ENCODE results near the gene RER1. TPM values are rescaled to one million over a fixed set of nuclear protein-coding genes. Genes with fewer than 3 reads are reported as not detected.

Gene RER1
- total RNA-seq, 2 donors from 2014 or later, result 102 to 135 TPM

DNA sequence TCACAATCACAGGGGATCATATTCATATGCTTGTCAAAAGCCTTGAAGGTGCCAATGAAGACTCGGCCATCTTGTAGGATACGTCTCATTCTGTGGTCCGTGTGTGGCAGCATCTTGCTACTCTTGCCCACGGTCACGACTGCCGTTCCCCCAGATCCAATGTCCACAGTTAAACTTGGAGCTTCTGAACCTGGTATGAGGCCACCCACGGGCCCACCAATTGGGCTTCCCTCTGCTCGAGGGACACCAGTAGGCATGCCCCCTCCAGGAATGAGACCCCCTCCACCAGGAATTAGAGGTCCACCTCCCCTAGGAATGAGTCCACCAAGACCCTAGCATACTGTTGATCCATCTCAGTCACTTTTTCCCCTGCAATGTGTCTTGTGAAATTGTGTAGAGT lies 39.9 kb upstream of the RER1 start:
- ATAC-seq (no peak), DNase-seq (ENCODE audit: low spot score in 2 of 2) (no peak)
- Mint-ChIP-seq H3K27ac (peak overlapping the region in 1 of 2 donors; percentile 57), H3K9me3 (no peaks in the 10 kb centered on the region), H3K36me3 (no peaks in the 10 kb centered on the region)

GRCh38 chr1:2352341-2352896 lies 39.2 kb upstream of the RER1 start:
- H3K36me3 Mint-ChIP-seq, result no peaks in the 10 kb centered on the region
- H3K27ac Mint-ChIP-seq, result no peak overlapping the region
- ATAC-seq (no peak), DNase-seq (ENCODE audit: low spot score in 2 of 2) (no peak)
- H3K9me3 Mint-ChIP-seq, result no peaks in the 10 kb centered on the region

DNA sequence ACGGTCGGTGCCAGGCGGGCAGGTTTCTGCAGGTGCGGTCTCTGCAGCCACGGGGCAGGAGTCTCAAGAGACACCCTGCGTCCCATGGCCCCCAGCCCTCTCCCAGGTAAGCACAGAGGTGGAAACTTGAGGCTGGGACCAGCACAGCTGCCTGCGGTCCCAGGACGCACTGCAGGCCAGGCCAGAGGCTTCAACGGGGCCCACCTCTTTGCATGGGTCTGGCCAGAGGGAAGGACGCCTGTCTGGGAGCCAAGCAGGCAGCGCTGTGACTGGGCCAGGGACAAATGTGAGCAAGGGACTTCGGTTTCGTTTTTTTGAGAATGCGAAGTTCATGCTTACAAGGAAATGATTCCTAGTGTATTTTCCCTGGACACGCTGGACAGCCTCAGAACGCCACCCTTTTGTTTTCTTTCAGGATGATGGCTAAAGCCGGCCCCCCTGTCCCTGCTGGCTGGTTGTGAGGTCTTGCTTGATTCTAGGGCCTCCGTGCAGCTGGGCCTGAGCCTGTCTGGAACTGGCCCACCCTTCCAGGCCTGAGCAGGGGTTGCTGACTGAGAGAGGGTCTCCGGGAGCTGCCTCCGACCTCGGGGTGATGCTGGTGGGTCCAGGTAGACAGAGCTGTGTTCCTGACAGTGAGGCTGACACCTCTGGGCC lies 38.6 kb upstream of the RER1 start:
- ATAC-seq, result no peak
- DNase-seq (ENCODE audit: low spot score in 2 of 2), result no peak
- Mint-ChIP-seq H3K36me3 (no peaks in the 10 kb centered on the region), H3K9me3 (no peaks in the 10 kb centered on the region), H3K27ac (no peak overlapping the region)

GRCh38 chr1:2353551-2354438 lies 37.8 kb upstream of the RER1 start:
- Mint-ChIP-seq H3K27ac (no peak overlapping the region), H3K9me3 (no peaks in the 10 kb centered on the region), H3K36me3 (no peaks in the 10 kb centered on the region)
- DNase-seq (ENCODE audit: low spot score in 2 of 2) (no peak), ATAC-seq (no peak)

- no peak for DNase-seq (ENCODE audit: low spot score in 2 of 2)
- no peaks in the 10 kb centered on the region for H3K36me3 Mint-ChIP-seq
- ATAC-seq, result no peak
- no peak overlapping the region for H3K27ac Mint-ChIP-seq
- H3K9me3 Mint-ChIP-seq, result no peaks in the 10 kb centered on the region
Observed at GRCh38 chr1:2354511-2355372, 36.9 kb upstream of the RER1 start.

GRCh38 chr1:2355373-2356261 lies 36.0 kb upstream of the RER1 start:
- no peak overlapping the region for H3K27ac Mint-ChIP-seq
- no peaks in the 10 kb centered on the region for H3K9me3 Mint-ChIP-seq
- ATAC-seq (no peak), DNase-seq (ENCODE audit: low spot score in 2 of 2) (no peak)
- H3K36me3 Mint-ChIP-seq, result no peaks in the 10 kb centered on the region

DNA sequence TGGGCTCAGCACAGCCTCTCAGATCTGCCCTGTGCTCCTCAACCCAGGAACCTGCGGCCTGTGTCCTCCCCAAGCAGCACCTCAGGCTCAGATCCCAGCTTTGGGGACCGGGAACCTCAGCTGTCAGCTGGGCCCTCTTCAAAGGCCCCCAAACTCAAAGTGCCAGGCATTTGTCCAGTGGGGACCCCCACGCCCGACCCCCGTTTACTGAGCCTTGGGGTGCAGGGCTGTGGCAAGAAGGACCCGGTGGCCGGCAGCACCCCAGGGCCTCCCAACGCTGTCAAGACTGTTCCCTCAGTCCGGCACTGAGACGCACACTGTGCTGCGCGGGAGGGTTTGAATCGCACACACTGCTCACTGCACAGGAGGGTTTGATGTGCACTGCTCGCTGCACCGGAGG lies 35.2 kb upstream of the RER1 start:
- no peaks in the 10 kb centered on the region for H3K36me3 Mint-ChIP-seq
- H3K9me3 Mint-ChIP-seq, result no peaks in the 10 kb centered on the region
- DNase-seq (ENCODE audit: low spot score in 2 of 2) (no peak), ATAC-seq (no peak)
- H3K27ac Mint-ChIP-seq, result no peak overlapping the region

DNA sequence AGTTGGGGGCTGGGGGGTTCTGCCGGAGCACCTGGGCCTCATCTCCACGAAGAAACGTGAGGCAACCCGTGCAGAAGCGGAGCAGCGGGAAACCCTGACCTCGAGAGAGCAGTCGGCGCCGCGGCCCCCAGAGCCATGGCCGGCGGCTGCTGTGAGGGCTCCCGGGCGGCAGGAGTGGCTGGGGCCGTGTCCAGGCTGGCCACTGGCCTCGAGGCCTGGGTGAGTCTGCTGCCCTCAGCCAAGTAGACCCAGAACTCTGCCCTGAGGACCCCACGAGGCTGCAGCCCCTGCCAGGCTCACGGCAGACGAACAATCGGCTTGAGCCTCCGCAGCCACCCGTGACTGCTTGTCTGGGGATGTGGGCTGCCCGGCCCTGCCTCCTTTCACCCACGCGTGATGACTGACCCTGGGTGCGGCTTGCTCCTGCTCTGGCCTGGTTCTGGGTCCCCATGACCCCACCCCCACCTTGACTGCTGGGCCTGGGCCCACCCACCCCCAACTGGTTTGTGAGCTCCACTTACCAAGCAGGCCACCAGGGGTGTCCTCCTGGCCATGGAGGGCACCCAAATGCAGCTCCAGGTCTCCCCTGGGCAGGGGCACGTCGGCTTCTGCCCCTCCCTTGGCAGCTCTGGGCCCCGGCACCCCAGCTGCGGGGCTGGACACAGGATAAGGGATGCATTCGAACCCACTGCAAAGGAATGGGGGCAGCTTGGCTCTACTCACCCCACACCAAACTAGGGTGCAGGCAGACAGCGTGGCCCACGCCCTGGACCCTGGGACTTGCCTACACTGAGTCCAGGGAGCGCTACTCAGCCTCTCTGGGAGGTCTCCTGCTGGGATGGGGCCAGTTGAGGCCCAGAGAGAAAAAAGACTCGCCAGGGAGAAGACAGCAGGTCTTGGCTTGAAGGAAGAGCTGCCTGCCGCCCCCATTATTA lies 34.5 kb upstream of the RER1 start:
- no peak for DNase-seq (ENCODE audit: low spot score in 2 of 2)
- ATAC-seq, result no peak
- no peak overlapping the region for H3K27ac Mint-ChIP-seq
- H3K9me3 Mint-ChIP-seq, result peaks cover 1 to 2% of the 10 kb centered on the region in 2 donors
- H3K36me3 Mint-ChIP-seq, result no peaks in the 10 kb centered on the region

DNA sequence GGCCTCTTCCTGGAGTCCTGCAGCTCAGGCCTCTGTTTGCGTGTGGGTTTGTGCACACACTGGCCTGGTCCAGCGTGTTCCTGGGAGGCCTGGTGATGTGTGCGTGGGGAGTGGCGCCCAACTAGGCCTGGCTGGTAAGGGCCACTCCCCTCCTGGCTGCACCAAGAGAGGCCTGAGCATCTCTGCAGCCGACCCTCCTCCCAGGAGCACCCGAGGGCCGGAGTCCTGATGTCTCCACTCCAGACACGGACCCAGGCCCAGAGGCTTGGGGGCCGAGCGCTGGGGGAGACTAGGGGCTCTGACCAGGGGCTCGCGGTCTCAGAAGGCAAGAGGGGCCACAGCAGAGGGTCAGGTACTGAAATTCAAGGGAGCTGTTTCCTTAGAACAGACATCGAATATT lies 33.6 kb upstream of the RER1 start:
- H3K9me3 Mint-ChIP-seq, result peaks cover 3 to 10% of the 10 kb centered on the region in 2 donors

DNA sequence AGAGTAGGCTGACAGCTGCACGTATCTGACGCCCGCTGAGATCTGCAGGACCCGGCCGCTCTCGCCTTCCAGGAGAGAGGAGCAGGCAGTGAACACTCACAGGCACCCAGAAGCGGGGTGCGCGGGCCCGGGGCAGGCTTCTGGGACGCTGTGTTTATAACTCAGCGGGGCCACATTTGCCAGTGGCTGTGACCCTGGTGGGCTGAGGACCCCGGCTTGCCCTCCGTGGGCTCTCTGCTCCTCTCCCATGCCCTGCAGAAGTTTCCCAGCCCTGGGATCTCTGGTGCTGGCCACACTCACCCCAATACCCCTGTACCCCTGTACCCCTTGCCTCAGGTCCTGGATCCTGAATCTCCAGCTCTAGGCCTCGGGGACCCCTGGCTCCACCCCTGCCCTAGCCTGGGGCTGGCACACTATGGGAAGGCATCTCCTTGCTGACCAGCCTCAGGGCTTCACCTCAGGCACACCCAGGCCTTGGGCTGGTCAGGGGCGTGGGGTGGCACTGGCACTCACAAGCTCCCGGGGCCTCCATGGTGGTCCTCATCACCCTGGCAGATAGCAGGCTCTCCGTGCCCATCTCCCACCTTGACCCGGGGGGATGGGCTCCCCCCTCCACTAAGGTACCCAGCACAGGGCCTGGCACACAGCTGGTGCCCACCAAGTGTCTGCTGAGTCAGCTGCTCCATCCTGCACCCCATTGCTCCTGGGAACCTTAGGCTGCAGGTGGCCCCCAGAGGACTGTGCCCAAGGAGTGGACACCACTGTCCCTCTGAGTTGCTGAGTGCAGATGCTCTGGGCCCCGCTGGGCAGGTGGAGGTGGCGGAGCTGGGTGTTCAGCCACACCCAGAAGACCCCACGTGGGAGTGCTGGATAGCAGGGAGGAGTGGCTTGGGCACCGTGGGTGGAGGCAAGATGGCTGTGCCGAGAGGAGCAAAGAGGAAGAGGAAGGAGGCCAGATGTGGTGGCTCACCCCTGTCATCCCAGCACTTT lies 32.7 kb upstream of the RER1 start:
- no peak overlapping the region for H3K27ac Mint-ChIP-seq
- DNase-seq (ENCODE audit: low spot score in 2 of 2) (no peak), ATAC-seq (no peak)
- no peaks in the 10 kb centered on the region for H3K36me3 Mint-ChIP-seq
- H3K9me3 Mint-ChIP-seq, result peaks cover 5 to 10% of the 10 kb centered on the region in 2 donors

More for the DNA sequence above, 33.6 kb upstream of the RER1 start:
- Mint-ChIP-seq H3K27ac (no peak overlapping the region), H3K36me3 (no peaks in the 10 kb centered on the region)
- DNase-seq (ENCODE audit: low spot score in 2 of 2), result no peak
- no peak for ATAC-seq

DNA sequence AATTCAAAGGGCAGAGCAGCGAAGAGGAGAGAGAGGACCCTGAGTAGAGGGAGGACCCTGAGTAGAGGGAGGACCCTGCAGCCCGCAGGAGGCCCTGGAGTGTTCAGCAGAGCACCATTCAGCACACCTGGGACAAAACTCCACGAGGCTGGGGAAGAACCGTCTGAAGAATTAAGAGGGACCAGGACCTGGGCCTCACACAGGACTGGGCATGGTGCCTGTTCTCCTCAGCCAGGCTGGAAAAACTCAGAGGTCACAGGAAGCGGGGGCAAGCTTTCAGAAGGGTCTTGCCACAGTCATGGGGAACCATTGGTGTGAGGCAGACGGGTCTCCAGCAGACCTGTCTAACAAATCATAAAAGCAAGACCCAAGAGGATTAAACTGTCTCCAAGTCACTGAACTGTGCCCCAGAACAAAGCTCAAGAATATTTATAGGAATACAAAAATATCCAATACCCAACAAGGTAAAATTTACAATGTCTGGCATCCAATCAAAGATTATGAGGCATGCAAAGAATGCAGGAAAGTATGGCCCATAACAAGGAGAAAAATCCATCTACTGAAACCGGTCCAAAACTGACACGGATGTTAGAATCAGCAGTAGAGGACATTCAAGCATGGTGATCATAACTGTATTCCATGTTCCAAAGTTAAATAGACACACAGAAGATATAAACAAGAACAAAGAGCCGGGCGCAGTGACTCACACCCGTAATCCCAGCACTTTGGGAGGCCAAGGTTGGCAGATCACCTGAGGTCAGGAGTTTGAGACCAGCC lies 30.9 kb upstream of the RER1 start:
- Mint-ChIP-seq H3K36me3 (no peaks in the 10 kb centered on the region), H3K27ac (no peak overlapping the region), H3K9me3 (peaks cover 6 to 10% of the 10 kb centered on the region in 2 donors)
- ATAC-seq (no peak), DNase-seq (ENCODE audit: low spot score in 2 of 2) (no peak)

DNA sequence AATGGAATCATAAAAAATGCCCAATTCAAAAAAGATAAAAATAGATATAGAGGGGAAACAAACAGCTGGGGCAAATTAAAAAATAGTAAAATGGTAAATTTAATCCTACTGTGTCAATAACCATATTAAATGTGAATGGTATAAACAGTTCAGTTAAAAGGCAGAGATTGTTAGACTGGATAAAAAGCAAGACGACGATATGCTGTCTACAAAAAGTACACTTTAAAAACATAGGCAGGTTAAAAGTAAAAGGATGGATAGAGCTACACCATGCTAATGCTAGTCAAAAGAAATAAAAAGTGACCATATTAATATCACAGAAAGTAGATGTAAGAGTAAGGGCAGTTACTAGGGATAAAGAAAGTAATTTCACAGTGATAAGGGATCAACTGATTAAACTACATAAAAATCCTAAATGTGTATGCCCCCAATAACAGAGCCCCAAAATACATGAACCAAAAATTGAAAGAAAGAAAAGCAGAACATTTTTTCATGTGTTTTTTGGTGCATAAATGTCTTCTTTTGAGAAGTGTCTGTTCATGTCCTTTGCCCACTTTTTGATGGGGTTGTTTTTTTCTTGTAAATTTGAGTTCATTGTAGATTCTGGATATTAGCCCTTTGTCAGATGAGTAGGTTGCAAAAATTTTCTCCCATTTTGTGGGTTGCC lies 27.7 kb upstream of the RER1 start:
- H3K27ac Mint-ChIP-seq, result no peak overlapping the region
- no peaks in the 10 kb centered on the region for H3K36me3 Mint-ChIP-seq
- DNase-seq (ENCODE audit: low spot score in 2 of 2) (no peak), ATAC-seq (no peak)
- H3K9me3 Mint-ChIP-seq, result peaks cover 6 to 10% of the 10 kb centered on the region in 2 donors
